Measurements from ENCODE around the gene ZNHIT6.

ZNHIT6 gene

GRCh38 chr1:85604298-85604997, 103.8 kb downstream of the ZNHIT6 start:
- Histone ChIP-seq H3K4me1 (ENCODE audit: control insufficient read depth in 1 of 2, insufficient read depth in 2 of 2, low read length in 2 of 2) (no peaks in the 10 kb centered on the region), H3K9me3 (ENCODE audit: control insufficient read depth in 1 of 2, low read length in 2 of 2) (no peaks in the 10 kb centered on the region), H3K4me3 (ENCODE audit: low read depth in 1 of 2, low read length in 2 of 2) (no peak overlapping the region), H3K27me3 (ENCODE audit: low read depth, low read length) (no peaks in the 10 kb centered on the region), H3K36me3 (ENCODE audit: control insufficient read depth in 1 of 2, insufficient read depth in 2 of 2, low read length in 2 of 2) (no peaks in the 10 kb centered on the region), H3K27ac (ENCODE audit: low read length) (no peak overlapping the region)

- no peaks in the 10 kb centered on the region for H3K9me3 ChIP-seq (ENCODE audit: control insufficient read depth in 1 of 2, low read length in 2 of 2)
- H3K27me3 ChIP-seq (ENCODE audit: low read depth, low read length) = no peaks in the 10 kb centered on the region
- H3K4me3 ChIP-seq (ENCODE audit: low read depth in 1 of 2, low read length in 2 of 2) = no peak overlapping the region
- no peaks in the 10 kb centered on the region for H3K36me3 ChIP-seq (ENCODE audit: control insufficient read depth in 1 of 2, insufficient read depth in 2 of 2, low read length in 2 of 2)
- H3K27ac ChIP-seq (ENCODE audit: low read length) = no peak overlapping the region
- H3K4me1 ChIP-seq (ENCODE audit: control insufficient read depth in 1 of 2, insufficient read depth in 2 of 2, low read length in 2 of 2) = peaks cover 0 to 6% of the 10 kb centered on the region in 2 donors
Measured at GRCh38 chr1:85603086-85603880, 105.0 kb downstream of the ZNHIT6 start.

- Histone ChIP-seq H3K27me3 (ENCODE audit: low read depth, low read length) (no peaks in the 10 kb centered on the region), H3K36me3 (ENCODE audit: control insufficient read depth in 1 of 2, insufficient read depth in 2 of 2, low read length in 2 of 2) (no peaks in the 10 kb centered on the region), H3K9me3 (ENCODE audit: control insufficient read depth in 1 of 2, low read length in 2 of 2) (no peaks in the 10 kb centered on the region), H3K27ac (ENCODE audit: low read length) (no peak overlapping the region), H3K4me1 (ENCODE audit: control insufficient read depth in 1 of 2, insufficient read depth in 2 of 2, low read length in 2 of 2) (peaks cover 0 to 6% of the 10 kb centered on the region in 2 donors), H3K4me3 (ENCODE audit: low read depth in 1 of 2, low read length in 2 of 2) (no peak overlapping the region)
Measured at GRCh38 chr1:85602571-85602970, 105.7 kb downstream of the ZNHIT6 start.

GRCh38 chr1:85601901-85602300, 106.3 kb downstream of the ZNHIT6 start:
- Histone ChIP-seq H3K4me1 (ENCODE audit: control insufficient read depth in 1 of 2, insufficient read depth in 2 of 2, low read length in 2 of 2) (peaks cover 0 to 6% of the 10 kb centered on the region in 2 donors), H3K27me3 (ENCODE audit: low read depth, low read length) (no peaks in the 10 kb centered on the region), H3K4me3 (ENCODE audit: low read depth in 1 of 2, low read length in 2 of 2) (no peak overlapping the region), H3K27ac (ENCODE audit: low read length) (no peak overlapping the region), H3K9me3 (ENCODE audit: control insufficient read depth in 1 of 2, low read length in 2 of 2) (no peaks in the 10 kb centered on the region), H3K36me3 (ENCODE audit: control insufficient read depth in 1 of 2, insufficient read depth in 2 of 2, low read length in 2 of 2) (no peaks in the 10 kb centered on the region)

- H3K4me3 ChIP-seq (ENCODE audit: low read depth in 1 of 2, low read length in 2 of 2) = no peak overlapping the region
- no peak overlapping the region for H3K27ac ChIP-seq (ENCODE audit: low read length)
Measured at GRCh38 chr1:85599681-85600080, 108.6 kb downstream of the ZNHIT6 start.

More at GRCh38 chr1:85599681-85600080, 108.6 kb downstream of the ZNHIT6 start:
- H3K36me3 ChIP-seq (ENCODE audit: control insufficient read depth in 1 of 2, insufficient read depth in 2 of 2, low read length in 2 of 2) = no peaks in the 10 kb centered on the region
- H3K27me3 ChIP-seq (ENCODE audit: low read depth, low read length) = no peaks in the 10 kb centered on the region
- H3K9me3 ChIP-seq (ENCODE audit: control insufficient read depth in 1 of 2, low read length in 2 of 2) = no peaks in the 10 kb centered on the region
- H3K4me1 ChIP-seq (ENCODE audit: control insufficient read depth in 1 of 2, insufficient read depth in 2 of 2, low read length in 2 of 2) = peaks cover 0 to 6% of the 10 kb centered on the region in 2 donors
